ENCODE data around the gene ZNF423.
A peak's percentile ranks its signal among the peaks of the same experiment; 100 is the strongest.

The ZNF423 gene

DNA sequence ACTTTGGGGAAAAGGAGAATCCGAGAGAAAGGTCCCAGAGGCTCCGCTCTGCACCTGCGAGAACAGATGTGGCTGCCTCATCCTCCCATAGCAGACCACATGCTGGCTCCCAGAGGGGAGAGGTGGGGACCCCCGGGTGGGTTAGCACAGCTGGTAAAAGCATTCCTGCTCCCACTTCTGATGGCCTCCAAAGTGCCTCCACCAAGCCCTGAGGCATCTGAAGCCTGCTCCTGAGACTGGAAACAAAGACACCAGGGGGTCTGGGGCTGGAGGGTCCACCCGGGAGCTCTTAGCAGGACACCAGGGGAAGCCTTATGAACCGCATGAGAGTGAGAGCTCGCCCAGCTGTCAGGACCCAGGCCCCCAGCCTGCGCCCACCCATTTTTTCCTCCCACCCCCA lies 46.4 kb downstream of the ZNF423 start:
- 86% methylated on average over 8 of the region's 8 CpGs for WGBS, 2 experiments
- peaks cover 31% of the 10 kb centered on the region for H3K4me1 ChIP-seq (ENCODE audit: control insufficient read depth, insufficient read depth, low read length)

DNA sequence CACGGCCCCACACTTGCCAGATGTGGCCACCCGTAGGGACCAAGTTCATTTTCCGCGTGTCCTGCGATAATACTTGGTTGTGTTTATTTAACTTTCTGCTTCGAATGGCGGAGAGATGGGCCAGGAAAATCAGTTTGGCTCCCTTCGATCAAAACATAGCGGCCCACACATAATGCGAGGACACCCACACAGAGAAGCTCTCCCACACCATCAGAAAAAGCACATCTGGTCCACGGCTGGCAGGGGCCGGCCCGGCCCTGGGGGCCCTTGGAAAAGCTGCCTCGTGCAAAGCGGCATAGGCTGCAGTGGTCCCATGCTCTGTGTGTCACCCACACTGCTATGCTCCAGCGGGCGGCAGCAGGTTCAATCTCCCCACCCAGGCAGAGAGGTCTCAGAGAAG lies 46.9 kb downstream of the ZNF423 start:
- Histone ChIP-seq H3K9me3 (ENCODE audit: control insufficient read depth, low read length) (no peaks in the 10 kb centered on the region), H3K4me1 (ENCODE audit: control insufficient read depth, insufficient read depth, low read length) (peaks cover 31% of the 10 kb centered on the region), H3K4me3 (ENCODE audit: insufficient read depth, low read depth, low read length) (no peak overlapping the region), H3K27ac (ENCODE audit: insufficient read depth, low read depth, low read length, poor library complexity, severe bottlenecking) (no peak overlapping the region), H3K36me3 (ENCODE audit: control insufficient read depth, insufficient read depth, low read length) (peaks cover 6% of the 10 kb centered on the region), H3K27me3 (ENCODE audit: control insufficient read depth, insufficient read depth, low read length, poor library complexity, severe bottlenecking) (no peaks in the 10 kb centered on the region)
- 95% methylated on average over 17 of the region's 17 CpGs for WGBS, 2 experiments

More for the DNA sequence above, 46.4 kb downstream of the ZNF423 start:
- Histone ChIP-seq H3K27ac (ENCODE audit: insufficient read depth, low read depth, low read length, poor library complexity, severe bottlenecking) (no peak overlapping the region), H3K27me3 (ENCODE audit: control insufficient read depth, insufficient read depth, low read length, poor library complexity, severe bottlenecking) (no peaks in the 10 kb centered on the region), H3K36me3 (ENCODE audit: control insufficient read depth, insufficient read depth, low read length) (peaks cover 6% of the 10 kb centered on the region), H3K4me3 (ENCODE audit: insufficient read depth, low read depth, low read length) (no peak overlapping the region), H3K9me3 (ENCODE audit: control insufficient read depth, low read length) (no peaks in the 10 kb centered on the region)

DNA sequence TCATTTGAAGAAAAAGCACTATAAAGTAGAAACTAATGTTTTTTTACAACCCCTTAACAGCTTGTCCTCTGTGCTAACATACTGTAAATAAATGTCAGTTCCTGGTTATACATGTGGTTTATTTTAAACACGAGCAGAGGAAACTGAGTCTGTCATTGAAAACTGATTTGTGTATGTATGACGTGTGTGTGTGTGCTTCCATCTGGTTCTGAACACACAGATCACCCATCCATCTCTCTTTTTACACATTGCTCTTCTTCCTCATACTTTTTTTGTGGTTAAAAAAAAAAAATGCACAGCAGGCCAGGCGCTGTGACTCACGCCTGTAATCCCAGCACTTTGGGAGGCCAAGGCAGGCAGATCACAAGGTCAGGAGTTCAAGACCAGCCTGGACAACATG lies 49.5 kb downstream of the ZNF423 start:
- Histone ChIP-seq H3K36me3 (ENCODE audit: control insufficient read depth, insufficient read depth, low read length) (peaks cover 6% of the 10 kb centered on the region), H3K9me3 (ENCODE audit: control insufficient read depth, low read length) (no peaks in the 10 kb centered on the region), H3K27me3 (ENCODE audit: control insufficient read depth, insufficient read depth, low read length, poor library complexity, severe bottlenecking) (no peaks in the 10 kb centered on the region), H3K27ac (ENCODE audit: insufficient read depth, low read depth, low read length, poor library complexity, severe bottlenecking) (no peak overlapping the region), H3K4me3 (ENCODE audit: insufficient read depth, low read depth, low read length) (no peak overlapping the region), H3K4me1 (ENCODE audit: control insufficient read depth, insufficient read depth, low read length) (peaks cover 29% of the 10 kb centered on the region)
- WGBS, 2 experiments, result 95% methylated on average over 4 of the region's 4 CpGs

DNA sequence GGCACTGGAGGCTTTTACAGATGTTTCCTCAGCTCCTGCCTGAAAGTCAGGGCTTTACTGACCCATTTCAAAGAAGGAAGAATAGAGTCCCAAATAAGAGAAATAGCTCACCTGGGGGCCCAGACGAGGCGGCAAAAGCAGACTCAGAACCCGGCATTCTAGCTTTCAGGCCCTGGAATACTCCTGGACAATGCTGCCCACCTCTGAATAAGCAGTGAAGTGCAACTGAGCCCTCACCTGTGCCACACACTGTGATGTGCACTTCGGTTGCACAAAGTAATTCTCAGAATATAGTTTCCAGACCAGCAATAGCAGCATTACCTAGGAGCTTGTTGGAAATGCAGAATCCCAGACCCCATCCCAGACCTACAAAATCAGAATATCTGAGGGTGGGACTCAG lies 54.6 kb downstream of the ZNF423 start:
- no peak overlapping the region for H3K27ac ChIP-seq (ENCODE audit: insufficient read depth, low read depth, low read length, poor library complexity, severe bottlenecking)
- H3K4me3 ChIP-seq (ENCODE audit: insufficient read depth, low read depth, low read length), result no peak overlapping the region
- H3K9me3 ChIP-seq (ENCODE audit: control insufficient read depth, low read length), result no peaks in the 10 kb centered on the region
- peaks cover 6% of the 10 kb centered on the region for H3K36me3 ChIP-seq (ENCODE audit: control insufficient read depth, insufficient read depth, low read length)
- 92 to 96% methylated on average over 4 of the region's 4 CpGs for WGBS, 2 experiments
- peaks cover 13% of the 10 kb centered on the region for H3K4me1 ChIP-seq (ENCODE audit: control insufficient read depth, insufficient read depth, low read length)
- H3K27me3 ChIP-seq (ENCODE audit: control insufficient read depth, insufficient read depth, low read length, poor library complexity, severe bottlenecking), result no peaks in the 10 kb centered on the region

DNA sequence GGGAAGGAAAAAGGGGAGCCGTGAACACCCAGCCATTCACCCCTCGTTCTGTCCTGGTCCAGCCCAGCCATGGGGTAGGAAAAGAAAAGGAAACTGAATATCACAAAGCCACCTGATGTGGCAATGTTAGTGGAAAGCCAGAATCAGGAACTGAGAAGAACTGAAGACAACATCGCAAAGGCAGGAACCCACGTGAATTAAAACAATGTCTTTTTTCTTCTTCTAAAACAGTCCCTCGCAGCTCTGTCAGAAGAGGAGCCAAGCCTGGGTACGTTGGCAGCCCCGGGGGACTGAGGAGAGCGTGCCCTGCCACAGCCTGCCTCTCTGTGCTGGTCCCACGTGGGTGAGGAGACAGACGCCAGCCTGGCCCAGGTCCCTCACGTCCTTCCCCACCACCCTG lies 55.0 kb downstream of the ZNF423 start:
- Histone ChIP-seq H3K4me1 (ENCODE audit: control insufficient read depth, insufficient read depth, low read length) (peaks cover 15% of the 10 kb centered on the region), H3K27me3 (ENCODE audit: control insufficient read depth, insufficient read depth, low read length, poor library complexity, severe bottlenecking) (no peaks in the 10 kb centered on the region), H3K27ac (ENCODE audit: insufficient read depth, low read depth, low read length, poor library complexity, severe bottlenecking) (no peak overlapping the region), H3K36me3 (ENCODE audit: control insufficient read depth, insufficient read depth, low read length) (peaks cover 6% of the 10 kb centered on the region), H3K4me3 (ENCODE audit: insufficient read depth, low read depth, low read length) (no peak overlapping the region), H3K9me3 (ENCODE audit: control insufficient read depth, low read length) (no peaks in the 10 kb centered on the region)
- 94 to 95% methylated on average over 11 of the region's 11 CpGs for WGBS, 2 experiments

DNA sequence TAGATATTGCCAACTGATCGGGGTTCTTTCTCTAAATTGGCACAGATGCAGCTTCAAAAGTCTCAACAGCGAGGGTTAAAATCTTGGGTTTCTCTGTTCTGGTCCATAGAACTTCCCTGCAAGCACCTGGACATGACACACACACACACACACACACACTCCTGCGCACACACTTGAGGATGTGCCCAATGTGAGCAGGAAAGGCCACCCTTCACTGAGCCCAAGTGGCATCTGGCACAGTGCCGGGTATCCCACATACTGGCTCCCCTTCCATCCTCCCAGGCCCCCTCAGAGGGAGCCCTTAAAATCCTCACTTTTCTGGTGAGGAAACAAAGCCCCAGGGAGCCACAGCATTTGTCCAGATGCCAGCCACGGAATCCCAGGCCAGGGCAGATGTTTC lies 55.5 kb downstream of the ZNF423 start:
- peaks cover 19% of the 10 kb centered on the region for H3K4me1 ChIP-seq (ENCODE audit: control insufficient read depth, insufficient read depth, low read length)
- H3K27me3 ChIP-seq (ENCODE audit: control insufficient read depth, insufficient read depth, low read length, poor library complexity, severe bottlenecking), result no peaks in the 10 kb centered on the region
- 91 to 96% methylated on average over 5 of the region's 5 CpGs for WGBS, 2 experiments
- H3K4me3 ChIP-seq (ENCODE audit: insufficient read depth, low read depth, low read length), result no peak overlapping the region
- H3K36me3 ChIP-seq (ENCODE audit: control insufficient read depth, insufficient read depth, low read length), result peaks cover 6% of the 10 kb centered on the region
- H3K9me3 ChIP-seq (ENCODE audit: control insufficient read depth, low read length), result no peaks in the 10 kb centered on the region
- H3K27ac ChIP-seq (ENCODE audit: insufficient read depth, low read depth, low read length, poor library complexity, severe bottlenecking), result no peak overlapping the region

DNA sequence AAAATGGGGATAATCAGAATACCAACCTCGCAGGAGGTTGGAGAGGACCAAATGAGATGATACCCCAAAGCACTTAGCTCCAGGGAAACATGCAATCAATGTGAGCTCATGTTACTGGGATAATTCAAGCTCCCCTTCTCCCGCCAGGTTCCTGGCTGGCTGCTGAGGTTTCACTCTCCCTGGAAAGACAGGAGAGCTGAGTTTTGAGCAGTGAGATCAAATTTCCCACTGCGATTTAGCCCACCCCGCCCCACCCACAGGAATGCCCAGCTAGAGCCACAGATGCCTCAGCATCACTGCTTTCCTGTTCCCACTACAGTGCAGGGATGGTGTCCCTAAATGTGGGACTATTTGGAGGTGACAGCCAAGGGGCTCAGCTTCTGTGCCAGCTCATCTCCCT lies 56.7 kb downstream of the ZNF423 start:
- 33 to 35% methylated on average over 4 of the region's 4 CpGs for WGBS, 2 experiments
- H3K4me1 ChIP-seq (ENCODE audit: control insufficient read depth, insufficient read depth, low read length), result peaks cover 26% of the 10 kb centered on the region
- H3K27ac ChIP-seq (ENCODE audit: insufficient read depth, low read depth, low read length, poor library complexity, severe bottlenecking), result peak overlapping the region; percentile 16

DNA sequence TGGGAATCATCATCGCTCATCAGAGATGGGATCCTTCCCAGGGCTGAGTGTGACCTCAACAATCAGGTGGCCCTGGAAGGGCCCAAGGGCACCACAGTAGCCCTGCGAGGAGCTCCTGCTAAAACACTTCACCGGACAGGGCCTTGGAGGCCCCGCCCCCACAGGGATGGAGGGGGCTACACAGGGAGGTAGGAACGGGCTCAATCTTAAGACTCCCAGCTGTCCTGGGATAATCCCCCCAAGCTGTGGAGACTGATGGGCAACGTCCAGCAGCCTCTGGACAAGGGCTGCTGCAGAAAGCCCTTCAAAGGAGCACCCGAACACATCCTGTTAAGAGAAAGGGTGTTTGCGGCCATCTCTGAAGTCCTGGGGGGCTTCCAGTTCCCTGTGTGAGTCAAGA lies 60.4 kb downstream of the ZNF423 start:
- no peaks in the 10 kb centered on the region for H3K27me3 ChIP-seq (ENCODE audit: control insufficient read depth, insufficient read depth, low read length, poor library complexity, severe bottlenecking)
- 76 to 82% methylated on average over 8 of the region's 8 CpGs for WGBS, 2 experiments
- H3K9me3 ChIP-seq (ENCODE audit: control insufficient read depth, low read length), result no peaks in the 10 kb centered on the region
- H3K4me3 ChIP-seq (ENCODE audit: insufficient read depth, low read depth, low read length), result no peak overlapping the region
- H3K36me3 ChIP-seq (ENCODE audit: control insufficient read depth, insufficient read depth, low read length), result no peaks in the 10 kb centered on the region
- H3K27ac ChIP-seq (ENCODE audit: insufficient read depth, low read depth, low read length, poor library complexity, severe bottlenecking), result peak overlapping the region; percentile 36
- peaks cover 26% of the 10 kb centered on the region for H3K4me1 ChIP-seq (ENCODE audit: control insufficient read depth, insufficient read depth, low read length)

More for the DNA sequence above, 56.7 kb downstream of the ZNF423 start:
- H3K27me3 ChIP-seq (ENCODE audit: control insufficient read depth, insufficient read depth, low read length, poor library complexity, severe bottlenecking), result no peaks in the 10 kb centered on the region
- no peaks in the 10 kb centered on the region for H3K36me3 ChIP-seq (ENCODE audit: control insufficient read depth, insufficient read depth, low read length)
- no peak overlapping the region for H3K4me3 ChIP-seq (ENCODE audit: insufficient read depth, low read depth, low read length)
- H3K9me3 ChIP-seq (ENCODE audit: control insufficient read depth, low read length), result no peaks in the 10 kb centered on the region

DNA sequence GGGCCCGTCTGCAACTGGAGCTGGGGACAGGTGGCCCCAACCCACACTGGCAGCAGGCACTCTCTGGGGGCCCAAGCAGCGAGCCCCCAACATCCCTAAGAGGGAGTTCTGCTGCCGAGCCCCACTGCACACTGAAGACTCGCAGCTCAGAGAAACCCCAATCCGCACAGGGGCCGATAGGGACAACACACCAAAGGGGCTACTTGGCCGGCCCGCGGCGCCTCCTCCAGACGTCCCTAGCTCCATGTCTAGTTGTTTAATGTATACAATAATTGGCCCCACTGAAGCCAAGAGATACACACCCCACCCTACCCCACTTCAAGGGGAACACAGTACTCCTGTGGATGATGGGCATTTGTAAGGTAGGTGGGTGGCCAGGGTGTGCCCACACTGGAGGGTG lies 62.7 kb downstream of the ZNF423 start:
- 92 to 94% methylated on average over 9 to 11 of the region's 11 CpGs for WGBS, 2 experiments
- Histone ChIP-seq H3K9me3 (ENCODE audit: control insufficient read depth, low read length) (no peaks in the 10 kb centered on the region), H3K4me1 (ENCODE audit: control insufficient read depth, insufficient read depth, low read length) (peaks cover 19% of the 10 kb centered on the region), H3K27me3 (ENCODE audit: control insufficient read depth, insufficient read depth, low read length, poor library complexity, severe bottlenecking) (no peaks in the 10 kb centered on the region), H3K4me3 (ENCODE audit: insufficient read depth, low read depth, low read length) (no peak overlapping the region), H3K36me3 (ENCODE audit: control insufficient read depth, insufficient read depth, low read length) (peaks cover 6% of the 10 kb centered on the region), H3K27ac (ENCODE audit: insufficient read depth, low read depth, low read length, poor library complexity, severe bottlenecking) (no peak overlapping the region)

DNA sequence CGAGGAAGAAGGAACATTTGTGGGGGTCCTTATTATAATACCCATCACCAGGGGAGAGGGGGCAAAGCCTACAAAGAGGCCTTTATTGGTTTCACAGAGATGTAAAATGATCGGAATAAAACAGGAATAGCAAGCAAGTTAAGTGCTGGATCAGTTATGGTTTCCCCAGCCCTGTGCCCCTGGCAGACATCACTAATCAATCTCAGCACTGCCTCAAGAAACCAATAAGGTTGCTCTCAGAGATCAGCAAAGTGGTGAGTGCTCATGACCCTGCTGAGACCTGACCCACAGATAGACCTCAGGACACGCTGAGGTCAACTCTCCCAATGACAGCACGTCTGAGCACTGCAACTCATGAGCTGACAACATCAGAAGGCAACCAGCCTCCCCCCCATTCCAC lies 66.3 kb downstream of the ZNF423 start:
- no peaks in the 10 kb centered on the region for H3K27me3 ChIP-seq (ENCODE audit: control insufficient read depth, insufficient read depth, low read length, poor library complexity, severe bottlenecking)
- H3K27ac ChIP-seq (ENCODE audit: insufficient read depth, low read depth, low read length, poor library complexity, severe bottlenecking), result no peak overlapping the region
- H3K36me3 ChIP-seq (ENCODE audit: control insufficient read depth, insufficient read depth, low read length), result peaks cover 8% of the 10 kb centered on the region
- no peak overlapping the region for H3K4me3 ChIP-seq (ENCODE audit: insufficient read depth, low read depth, low read length)
- peaks cover 8% of the 10 kb centered on the region for H3K4me1 ChIP-seq (ENCODE audit: control insufficient read depth, insufficient read depth, low read length)
- 85 to 95% methylated on average over 4 of the region's 4 CpGs for WGBS, 2 experiments
- no peaks in the 10 kb centered on the region for H3K9me3 ChIP-seq (ENCODE audit: control insufficient read depth, low read length)

DNA sequence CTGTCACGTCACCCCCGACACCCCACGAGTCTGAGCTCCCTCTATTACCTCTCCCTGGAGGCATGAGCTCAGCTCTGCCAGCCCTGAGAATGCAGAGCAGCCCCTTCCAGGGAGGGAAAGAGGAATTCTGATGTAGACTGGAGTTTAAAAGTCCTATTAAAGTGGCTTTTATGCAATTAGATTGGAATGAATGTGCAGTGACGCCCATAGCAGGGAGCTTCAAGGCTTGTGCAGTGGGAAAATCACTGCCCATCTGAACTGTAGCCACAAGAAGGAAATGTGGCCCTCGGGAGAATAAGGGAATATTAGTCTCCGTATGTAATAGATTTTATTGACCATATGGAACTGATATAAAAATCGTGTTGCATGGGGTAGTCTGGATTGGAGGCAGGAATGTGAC lies 66.9 kb downstream of the ZNF423 start:
- no peaks in the 10 kb centered on the region for H3K27me3 ChIP-seq (ENCODE audit: control insufficient read depth, insufficient read depth, low read length, poor library complexity, severe bottlenecking)
- H3K36me3 ChIP-seq (ENCODE audit: control insufficient read depth, insufficient read depth, low read length), result peaks cover 9% of the 10 kb centered on the region

More for the DNA sequence above, 66.9 kb downstream of the ZNF423 start:
- Histone ChIP-seq H3K4me1 (ENCODE audit: control insufficient read depth, insufficient read depth, low read length) (peaks cover 6% of the 10 kb centered on the region), H3K9me3 (ENCODE audit: control insufficient read depth, low read length) (no peaks in the 10 kb centered on the region), H3K27ac (ENCODE audit: insufficient read depth, low read depth, low read length, poor library complexity, severe bottlenecking) (no peak overlapping the region), H3K4me3 (ENCODE audit: insufficient read depth, low read depth, low read length) (no peak overlapping the region)
- 94% methylated on average over 7 of the region's 7 CpGs for WGBS, 2 experiments

Measured in ectodermal cell (in vitro differentiated cells).